Stimulated activated naive CD8-positive, alpha-beta T cell treated with anti-CD3 and anti-CD28 coated beads, Interleukin-15, Interleukin-2, amounts not matched to agents 100 ng/mL and 50 ng/mL, for 24 hours (primary cell): ENCODE results near the gene HEXIM2.
"Not testable (repeated sequence)": the region's sequence is repeated elsewhere in the genome, so short reads cannot be mapped to it uniquely, and the experiment has no call there.

Experiments used
- H3K27ac Mint-ChIP-seq: one replicate; pipeline ENCODE4 v1.8.0; 2021; ENCODE audit warnings: mild to moderate bottlenecking, mixed read lengths
- H3K27me3 Mint-ChIP-seq: one replicate; pipeline ENCODE4 v1.8.0; 2021; ENCODE audit warnings: mixed read lengths
- H3K36me3 Mint-ChIP-seq: one replicate; pipeline ENCODE4 v1.8.0; 2021; ENCODE audit warnings: low read depth, mixed read lengths
- H3K4me1 Mint-ChIP-seq: one replicate; pipeline ENCODE4 v1.8.0; 2021; ENCODE audit warnings: low read depth, mixed read lengths
- H3K4me3 Mint-ChIP-seq: one replicate; pipeline ENCODE4 v1.8.0; 2021; ENCODE audit warnings: mild to moderate bottlenecking, mixed read lengths
- H3K9me3 Mint-ChIP-seq: one replicate; pipeline ENCODE4 v1.8.0; 2021; ENCODE audit warnings: mixed read lengths

HEXIM2 gene

DNA sequence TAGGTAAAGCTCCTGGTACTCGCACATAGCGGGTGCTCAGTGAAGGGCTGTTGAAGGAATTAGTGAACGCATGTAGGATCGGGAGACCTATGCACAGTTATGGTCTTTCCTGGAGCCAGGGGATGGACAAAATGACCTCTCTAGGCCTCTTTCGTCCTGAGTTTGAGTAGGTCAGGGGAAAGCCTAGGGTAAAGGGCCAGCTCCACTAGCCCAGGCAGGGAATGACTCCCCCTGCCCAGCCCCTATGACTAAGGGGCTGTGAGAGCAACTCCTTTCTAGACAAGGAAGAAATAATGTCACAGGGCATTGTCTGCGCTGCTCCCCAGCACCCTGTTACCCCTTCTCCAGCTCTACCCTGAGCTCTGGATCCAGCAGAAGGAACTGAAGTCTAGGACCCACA is 35.4 kb downstream of the HEXIM2 start:
- Mint-ChIP-seq H3K4me3 (no peak overlapping the region), H3K36me3 (no peaks in the 10 kb centered on the region), H3K9me3 (no peaks in the 10 kb centered on the region), H3K4me1 (no peaks in the 10 kb centered on the region), H3K27me3 (no peaks in the 10 kb centered on the region), H3K27ac (no peak overlapping the region)

DNA sequence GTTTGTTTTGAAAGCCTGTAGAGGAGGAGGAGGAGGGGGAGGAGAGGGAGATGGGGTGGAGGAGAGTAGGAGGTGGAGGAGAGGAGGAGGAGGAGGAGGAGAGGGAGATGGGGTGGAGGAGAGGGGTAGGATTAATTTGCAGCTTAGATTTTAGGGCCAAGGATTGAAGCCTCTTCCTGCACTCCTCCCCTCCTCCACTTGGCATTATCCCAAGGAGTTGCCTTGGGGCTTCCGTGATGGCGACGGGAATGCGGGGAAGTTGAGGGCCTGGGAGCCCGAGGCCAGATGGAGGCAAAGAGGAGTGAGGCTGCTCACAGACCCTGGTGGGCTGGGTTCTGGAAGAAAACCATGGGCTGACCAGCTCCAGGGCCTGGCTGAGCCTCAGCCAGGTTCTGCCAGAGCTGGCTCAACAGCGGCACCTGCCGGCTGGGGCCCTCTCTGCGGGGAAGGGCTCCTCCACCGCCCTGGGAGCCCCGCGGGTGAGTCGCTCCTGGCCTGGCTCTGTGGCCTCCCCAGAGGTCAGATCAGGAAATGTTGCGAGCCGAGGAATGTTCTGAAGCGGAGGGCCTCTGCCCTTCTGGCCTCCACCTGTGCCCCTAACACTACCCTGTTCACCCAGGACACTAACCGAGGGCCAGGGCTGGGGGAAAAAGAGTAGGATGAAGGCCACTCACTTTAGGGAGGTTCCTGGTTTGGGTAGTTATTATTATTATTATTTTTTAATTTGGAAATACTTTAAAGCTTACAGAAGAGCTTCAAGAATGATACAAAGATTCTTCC is 36.1 kb downstream of the HEXIM2 start:
- no peak overlapping the region for H3K27ac Mint-ChIP-seq
- H3K4me1 Mint-ChIP-seq: no peaks in the 10 kb centered on the region
- H3K36me3 Mint-ChIP-seq: no peaks in the 10 kb centered on the region
- H3K27me3 Mint-ChIP-seq: no peaks in the 10 kb centered on the region
- H3K4me3 Mint-ChIP-seq: no peak overlapping the region
- H3K9me3 Mint-ChIP-seq: no peaks in the 10 kb centered on the region

DNA sequence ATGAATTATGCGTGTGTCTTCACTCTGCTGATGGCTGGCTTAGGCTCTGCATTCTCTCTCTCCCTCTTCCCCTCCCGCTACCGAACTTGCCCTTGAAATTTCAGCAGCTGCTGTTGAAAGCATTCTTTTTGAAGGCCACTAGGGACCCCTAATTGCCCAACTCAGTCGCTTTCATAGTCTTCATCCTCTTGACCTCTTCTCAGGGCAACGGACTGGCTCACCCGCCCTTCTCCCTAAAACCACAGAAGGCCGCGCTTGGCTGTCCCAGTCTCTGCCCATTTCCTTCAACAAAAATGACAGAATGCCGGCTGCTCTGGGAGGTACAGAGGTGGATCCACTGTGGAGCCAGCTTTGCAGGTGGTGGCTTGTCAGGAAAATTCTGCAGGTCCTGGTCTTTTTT is 39.0 kb downstream of the HEXIM2 start:
- no peaks in the 10 kb centered on the region for H3K27me3 Mint-ChIP-seq
- no peak overlapping the region for H3K4me3 Mint-ChIP-seq
- H3K9me3 Mint-ChIP-seq: no peaks in the 10 kb centered on the region
- H3K36me3 Mint-ChIP-seq: no peaks in the 10 kb centered on the region
- H3K27ac Mint-ChIP-seq: no peak overlapping the region
- no peaks in the 10 kb centered on the region for H3K4me1 Mint-ChIP-seq

DNA sequence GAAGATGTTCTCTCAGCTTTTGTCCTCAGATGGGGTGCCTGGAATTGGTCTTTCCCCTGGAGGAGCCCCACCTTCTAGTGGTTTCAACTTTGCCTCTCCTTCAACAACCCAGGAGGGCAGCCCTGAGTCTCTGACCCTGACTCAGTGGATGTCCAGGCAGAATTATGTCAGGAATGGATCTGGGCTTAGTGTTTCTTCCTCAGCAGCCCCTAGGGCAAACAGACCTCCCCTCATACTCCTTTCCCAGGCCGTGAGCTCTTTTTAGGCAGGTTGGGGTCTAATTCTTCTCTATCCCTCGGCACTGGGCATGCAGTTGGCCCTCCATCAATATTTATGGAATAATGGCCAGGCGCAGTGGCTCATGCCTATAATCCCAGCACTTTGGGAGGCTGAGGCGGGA is 39.8 kb downstream of the HEXIM2 start:
- no peak overlapping the region for H3K4me3 Mint-ChIP-seq
- H3K4me1 Mint-ChIP-seq: no peaks in the 10 kb centered on the region
- no peaks in the 10 kb centered on the region for H3K36me3 Mint-ChIP-seq
- H3K27ac Mint-ChIP-seq: no peak overlapping the region
- H3K9me3 Mint-ChIP-seq: no peaks in the 10 kb centered on the region
- H3K27me3 Mint-ChIP-seq: no peaks in the 10 kb centered on the region

DNA sequence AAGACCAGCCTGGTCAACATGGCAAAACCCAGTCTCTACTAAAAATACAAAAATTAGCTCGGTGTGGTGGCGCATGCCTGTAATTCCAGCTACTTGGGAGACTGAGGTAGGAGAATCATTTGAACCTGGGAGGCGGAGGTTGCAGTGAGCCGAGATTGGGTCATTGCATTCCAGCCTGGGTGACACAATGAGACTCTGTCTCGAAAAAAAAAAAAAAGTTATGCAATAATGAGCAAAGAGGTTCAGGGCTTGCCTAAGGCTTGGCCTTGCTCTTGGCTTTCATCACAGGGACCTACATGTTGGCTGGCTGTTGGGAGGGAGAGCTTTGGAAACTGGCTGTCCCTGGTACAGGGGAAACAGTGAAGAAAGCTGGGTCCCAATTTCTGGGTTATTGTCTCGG is 40.2 kb downstream of the HEXIM2 start:
- not testable (repeated sequence) for H3K4me3 Mint-ChIP-seq, H3K9me3 Mint-ChIP-seq, H3K36me3 Mint-ChIP-seq, H3K27me3 Mint-ChIP-seq, H3K4me1 Mint-ChIP-seq, H3K27ac Mint-ChIP-seq

DNA sequence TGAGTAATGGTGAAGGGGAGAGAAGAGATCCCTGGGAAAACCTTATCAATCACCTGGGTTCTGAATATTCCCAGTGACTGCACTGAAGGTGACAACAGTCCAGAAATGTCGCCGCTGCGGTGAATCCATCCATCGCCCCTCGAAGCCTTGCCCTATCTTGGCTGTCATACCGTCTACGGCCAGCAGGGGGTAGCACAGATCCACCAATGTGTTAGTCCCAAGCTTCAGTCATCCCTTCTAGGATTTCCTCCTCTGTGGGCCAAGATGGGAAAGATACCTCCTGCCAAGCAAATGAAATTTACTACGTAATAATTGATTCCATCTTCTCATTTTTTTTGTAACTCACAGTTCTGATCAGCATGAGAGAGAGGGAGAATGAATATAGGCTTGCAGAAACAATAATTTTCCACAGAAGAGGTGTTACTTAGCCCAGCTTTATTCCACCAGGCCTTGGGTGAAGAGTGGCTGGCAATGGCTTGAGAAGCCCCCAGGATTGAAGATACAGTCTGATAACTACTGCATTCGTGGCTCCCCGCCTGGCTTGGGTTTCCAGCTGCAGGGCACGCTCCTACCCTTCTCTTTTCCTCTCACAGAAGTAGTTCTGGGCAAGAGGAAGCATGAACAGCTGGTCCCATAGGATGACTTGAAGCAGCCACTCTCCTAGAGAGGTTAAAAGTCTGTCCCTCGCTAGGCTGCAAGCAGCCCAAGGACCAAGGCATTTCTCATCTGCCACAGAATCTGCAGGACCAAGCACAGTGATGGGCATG is 57.4 kb downstream of the HEXIM2 start:
- H3K27ac Mint-ChIP-seq: peak overlapping the region; percentile 87
- peak overlapping the region; percentile 91 for H3K4me3 Mint-ChIP-seq
- peaks cover 70% of the 10 kb centered on the region for H3K36me3 Mint-ChIP-seq
- H3K27me3 Mint-ChIP-seq: no peaks in the 10 kb centered on the region
- no peaks in the 10 kb centered on the region for H3K9me3 Mint-ChIP-seq
- peaks cover 37% of the 10 kb centered on the region for H3K4me1 Mint-ChIP-seq
